Natural killer cell (primary cell): ENCODE measurements around the gene LMX1B. TPM values are rescaled to one million over a fixed set of nuclear protein-coding genes. Genes with fewer than 3 reads are reported as not detected.
A peak's percentile ranks its signal among the peaks of the same experiment; 100 is the strongest.

ENCODE experiments used
- ATAC-seq, 3 donors: fragments of 150-1000 bp in 2 of 3; fragments of 200-7000 bp in 1 of 3; cut with Tn5 transposase; 1 replicate in 1 of 3; 2 replicates in 2 of 3; pipeline ENCODE4 v1.10.0; 2021; ENCODE audit warnings: mild to moderate bottlenecking in 2 of 3, moderate library complexity in 2 of 3
- DNase-seq, 2 donors: peaks; one replicate each; pipeline versions ENCODE4 v3.0.0 to v3.0.0-alpha.2; 2013 to 2021; ENCODE audit warnings: mixed read lengths in 1 of 2
- H3K27ac ChIP-seq: one replicate; pipeline ENCODE4 v1.5.1; 2013; ENCODE audit warnings: mild to moderate bottlenecking, low read length
- H3K27me3 ChIP-seq: one replicate; pipeline ENCODE4 v1.6.1; 2013; ENCODE audit warnings: low read length; ENCODE audit not compliant: control insufficient read depth, insufficient read depth
- H3K36me3 ChIP-seq: one replicate; pipeline ENCODE4 v1.6.1; 2013; ENCODE audit warnings: low read length; ENCODE audit not compliant: control insufficient read depth, insufficient read depth
- H3K4me1 ChIP-seq: one replicate; pipeline ENCODE4 v1.6.1; 2013; ENCODE audit warnings: low read length; ENCODE audit not compliant: control insufficient read depth, insufficient read depth
- H3K4me3 ChIP-seq: one replicate; pipeline ENCODE4 v1.5.1; 2013; ENCODE audit warnings: low read length
- H3K9me3 ChIP-seq: one replicate; pipeline ENCODE4 v1.6.1; 2013; ENCODE audit warnings: low read length; ENCODE audit not compliant: control insufficient read depth, insufficient read depth
- H3K27ac Mint-ChIP-seq, 2 donors: one replicate each; pipeline ENCODE4 v1.8.0; 2022; ENCODE audit warnings: mild to moderate bottlenecking in 2 of 2, mixed read lengths in 2 of 2, moderate library complexity in 1 of 2
- H3K27me3 Mint-ChIP-seq, 2 donors: one replicate each; pipeline ENCODE4 v1.8.0; 2022; ENCODE audit warnings: low read depth in 2 of 2, mixed read lengths in 2 of 2
- H3K36me3 Mint-ChIP-seq: one replicate; pipeline ENCODE4 v1.8.0; 2022; ENCODE audit warnings: mixed read lengths
- H3K4me1 Mint-ChIP-seq, 2 donors: one replicate each; pipeline ENCODE4 v1.8.0; 2022; ENCODE audit warnings: mixed read lengths in 2 of 2
- H3K4me3 Mint-ChIP-seq: one replicate; pipeline ENCODE4 v1.8.0; 2022; ENCODE audit warnings: mild to moderate bottlenecking, moderate library complexity, mixed read lengths
- H3K9me3 Mint-ChIP-seq, 2 donors: one replicate each; pipeline ENCODE4 v1.8.0; 2022; ENCODE audit warnings: mixed read lengths in 2 of 2
- CTCF ChIP-seq: fragments of 200-600 bp; IDR thresholded peaks from one replicate; pipeline ENCODE4 v1.8.0; 2022; ENCODE audit warnings: antibody characterized with exemption
- WGBS: methylation state at CpG from one replicate; pipeline ENCODE4 v1.1.7; 2013; ENCODE audit warnings: missing lambda C conversion rate; ENCODE audit not compliant: insufficient coverage; 5-methylcytosine and 5-hydroxymethylcytosine counted together
- intact Hi-C: fragments of 100-400 bp; cut with micrococcal nuclease; formaldehyde crosslinking; loops from one replicate; pipeline ENCODE4 v1.14.2; 2022
- total RNA-seq, 4 donors: library from RNA; stranded (reverse); fragments of 120-200 nt in 1 of 4; gene quantifications; one replicate each; pipeline versions ENCODE4 v1.2.3 to v1.2.4, GENCODE V29; 2013 to 2022

LMX1B gene
- total RNA-seq, 3 donors from 2014 or later (not counting 1 experiment from before 2014, with no cell fraction given), result not detected

GRCh38 chr9:126678989-126679388, 65.3 kb downstream of the LMX1B start:
- intact Hi-C loops, result no loop called here
- H3K36me3 Mint-ChIP-seq, result no peaks in the 10 kb centered on the region
- TF ChIP-seq CTCF, result no peak
- ATAC-seq (no peak), DNase-seq (no peak)
- 78% methylated on average over 4 of the region's 4 CpGs for WGBS
- H3K4me1 Mint-ChIP-seq, result peaks cover 9 to 13% of the 10 kb centered on the region in 2 donors
- Histone ChIP-seq H3K4me1 (peaks cover 5% of the 10 kb centered on the region), H3K27ac (no peak overlapping the region), H3K27me3 (peaks cover 49% of the 10 kb centered on the region), H3K4me3 (no peak overlapping the region), H3K9me3 (no peaks in the 10 kb centered on the region), H3K36me3 (no peaks in the 10 kb centered on the region)
- no peak overlapping the region for H3K27ac Mint-ChIP-seq
- H3K9me3 Mint-ChIP-seq, result no peaks in the 10 kb centered on the region
- H3K27me3 Mint-ChIP-seq, result peaks cover 76% of the 10 kb centered on the region in 2 donors
- H3K4me3 Mint-ChIP-seq, result no peak overlapping the region

DNA sequence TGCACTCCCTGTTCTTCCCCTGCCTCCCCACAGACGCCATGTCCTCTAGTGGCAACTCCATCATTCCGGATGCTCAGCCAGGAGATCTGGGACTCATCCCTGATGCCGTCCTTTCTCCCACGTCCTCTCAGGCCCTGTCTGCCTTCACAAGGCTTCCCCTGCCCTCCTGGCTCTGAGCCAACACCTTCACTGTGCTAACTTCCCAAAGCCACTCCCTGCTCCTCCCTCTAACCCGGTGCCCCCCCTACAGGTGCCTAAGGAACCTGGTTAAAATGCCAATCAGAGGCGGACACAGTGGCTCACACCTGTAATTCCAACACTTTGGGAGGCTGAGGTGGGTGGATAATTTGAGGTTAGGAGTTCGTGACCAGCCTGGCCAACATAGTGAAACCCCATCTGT, 67.6 kb downstream of the LMX1B start:
- H3K4me1 ChIP-seq, result peaks cover 5% of the 10 kb centered on the region

DNA sequence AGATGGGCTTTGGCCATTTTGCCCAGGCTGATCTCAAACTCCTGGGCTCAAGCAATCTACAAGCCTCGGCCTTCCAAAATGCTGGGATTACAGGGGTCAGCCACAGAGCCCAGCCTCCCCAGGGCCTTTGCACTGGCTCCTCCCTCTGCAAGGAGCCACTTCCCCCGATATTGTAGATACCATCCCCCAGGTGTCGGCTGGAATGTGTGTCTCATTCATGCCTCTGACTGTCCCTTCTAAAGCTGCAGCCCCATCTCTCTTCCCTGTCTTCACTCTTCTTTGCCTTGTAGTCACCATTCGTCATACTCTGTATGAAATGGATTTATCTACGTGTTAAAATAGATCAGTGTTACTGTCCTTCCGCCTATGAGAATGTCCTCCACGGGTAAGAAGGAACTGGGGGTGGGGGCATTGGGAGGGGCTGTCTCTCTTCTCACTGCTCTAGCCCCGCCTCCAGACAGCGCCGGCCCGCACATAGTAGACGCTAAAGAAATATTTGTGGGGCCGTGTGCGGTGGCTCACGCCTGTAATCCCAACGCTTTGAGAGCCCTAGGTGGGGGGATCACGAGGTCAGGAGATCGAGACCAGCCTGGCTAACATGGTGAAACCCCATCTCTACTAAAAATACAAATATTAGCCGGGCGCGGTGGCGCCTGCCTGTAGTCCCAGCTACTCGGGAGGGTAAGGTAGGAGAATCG, 68.5 kb downstream of the LMX1B start:
- Histone ChIP-seq H3K4me1 (peaks cover 5% of the 10 kb centered on the region), H3K9me3 (no peaks in the 10 kb centered on the region), H3K27me3 (peaks cover 39% of the 10 kb centered on the region), H3K4me3 (no peak overlapping the region), H3K36me3 (no peaks in the 10 kb centered on the region), H3K27ac (no peak overlapping the region)
- peak in 1 of 3 donors; percentile 29 for ATAC-seq
- no peak for TF ChIP-seq CTCF
- intact Hi-C loops, result no loop called here
- H3K4me1 Mint-ChIP-seq, result peaks cover 2 to 7% of the 10 kb centered on the region in 2 donors
- no peak for DNase-seq
- H3K36me3 Mint-ChIP-seq, result no peaks in the 10 kb centered on the region
- WGBS, result 56% methylated on average over 21 of the region's 24 CpGs
- H3K27ac Mint-ChIP-seq, result no peak overlapping the region
- no peak overlapping the region for H3K4me3 Mint-ChIP-seq
- no peaks in the 10 kb centered on the region for H3K9me3 Mint-ChIP-seq
- peaks cover 74 to 83% of the 10 kb centered on the region in 2 donors for H3K27me3 Mint-ChIP-seq

More for the DNA sequence above, 67.6 kb downstream of the LMX1B start:
- no peak for DNase-seq
- intact Hi-C loops, result no loop called here
- peaks cover 8 to 9% of the 10 kb centered on the region in 2 donors for H3K4me1 Mint-ChIP-seq
- Histone ChIP-seq H3K9me3 (no peaks in the 10 kb centered on the region), H3K27ac (no peak overlapping the region), H3K4me3 (no peak overlapping the region), H3K27me3 (peaks cover 48% of the 10 kb centered on the region), H3K36me3 (no peaks in the 10 kb centered on the region)
- no peak for ATAC-seq
- H3K27ac Mint-ChIP-seq, result no peak overlapping the region
- TF ChIP-seq CTCF, result no peak
- H3K27me3 Mint-ChIP-seq, result peaks cover 78 to 84% of the 10 kb centered on the region in 2 donors
- 53% methylated on average over 7 of the region's 7 CpGs for WGBS
- no peak overlapping the region for H3K4me3 Mint-ChIP-seq
- no peaks in the 10 kb centered on the region for H3K36me3 Mint-ChIP-seq
- H3K9me3 Mint-ChIP-seq, result no peaks in the 10 kb centered on the region
